Lower lobe of right lung (tissue), 2 donors: ENCODE data around the gene MGAT5B. TPM values are rescaled to one million over a fixed set of nuclear protein-coding genes. Genes with fewer than 3 reads are reported as not detected.

ENCODE experiments used
- ATAC-seq, 2 donors: fragments of 200-7000 bp; cut with Tn5 transposase; one replicate each; pipeline ENCODE4 v1.9.1; 2020 to 2022; ENCODE audit warnings: mild to moderate bottlenecking in 2 of 2, moderate library complexity in 2 of 2
- DNase-seq: peaks from one replicate; pipeline ENCODE4 v3.0.0-alpha.2; 2020
- H3K27ac ChIP-seq: fragments of 200-600 bp; one replicate; pipeline ENCODE4 v1.8.0; 2022
- H3K27me3 ChIP-seq: fragments of 200-600 bp; one replicate; pipeline ENCODE4 v1.8.0; 2022; ENCODE audit warnings: low read depth
- H3K36me3 ChIP-seq: fragments of 200-600 bp; one replicate; pipeline ENCODE4 v1.8.0; 2022; ENCODE audit warnings: mild to moderate bottlenecking
- H3K4me1 ChIP-seq: fragments of 200-600 bp; one replicate; pipeline ENCODE4 v1.8.0; 2022
- H3K4me3 ChIP-seq: fragments of 200-600 bp; one replicate; pipeline ENCODE4 v1.8.0; 2022; ENCODE audit warnings: mild to moderate bottlenecking
- H3K9me3 ChIP-seq: fragments of 200-600 bp; one replicate; pipeline ENCODE4 v1.8.0; 2022
- intact Hi-C: fragments of 100-400 bp; cut with DNase I; formaldehyde crosslinking; loops from one replicate; pipeline ENCODE4 v1.11.0; 2022
- total RNA-seq: library from RNA; stranded (reverse); fragmentation: NEBNext Ultra II Directional; extraction: Animal tissue kit (Norgen Biotek cat#: 25700); gene quantifications from one replicate; pipeline ENCODE4 v1.2.1, GENCODE V29; 2021
- TF ChIP-seq, protein P1 (sequence below): fragments of 200-600 bp; IDR thresholded peaks from one replicate; pipeline ENCODE4 v1.8.0; 2022; ENCODE audit warnings: antibody characterized with exemption, mild to moderate bottlenecking
- donor health status: DM: no; HTN: yes; CAD: no; lungs with severe emphysema.

Gene MGAT5B
- total RNA-seq, 1 donor from 2014 or later: 1.3 TPM

DNA sequence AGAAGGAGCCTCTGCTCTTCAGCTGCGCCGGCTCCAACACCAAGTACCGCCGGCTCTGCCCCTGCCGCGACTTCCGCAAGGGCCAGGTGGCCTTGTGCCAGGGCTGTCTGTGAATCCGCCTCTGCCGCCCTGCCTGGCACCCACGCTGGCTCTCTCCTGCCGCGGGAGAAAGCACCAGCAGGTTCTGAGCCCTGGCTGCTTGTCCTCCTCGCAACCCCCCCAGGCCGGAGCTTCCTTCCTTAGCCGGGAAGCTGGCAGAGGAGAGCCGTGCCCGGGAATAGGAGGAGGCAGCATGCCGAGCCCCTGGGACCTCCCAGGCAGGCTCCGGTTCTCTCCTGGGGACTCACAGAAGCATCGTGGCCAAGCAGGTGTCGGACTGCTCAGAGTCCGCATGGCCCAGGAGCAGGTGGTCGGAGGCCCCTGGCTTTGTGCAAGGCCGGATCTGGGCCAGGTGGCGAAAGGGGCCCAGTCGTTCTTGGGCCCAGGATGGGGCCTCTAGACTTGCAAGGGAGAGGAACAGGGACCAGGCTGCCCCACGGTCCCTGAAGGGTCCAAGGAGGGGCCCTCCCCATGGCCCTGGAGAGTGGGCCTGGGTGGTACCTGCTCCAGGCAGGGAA is 80.6 kb downstream of the MGAT5B start:
- peaks cover 4% of the 10 kb centered on the region for H3K27me3 ChIP-seq
- H3K9me3 ChIP-seq: no peaks in the 10 kb centered on the region
- DNase-seq (no peak), ATAC-seq (no peak)
- intact Hi-C loops: no loop called here
- H3K4me1 ChIP-seq: no peaks in the 10 kb centered on the region
- TF ChIP-seq, protein P1, sequence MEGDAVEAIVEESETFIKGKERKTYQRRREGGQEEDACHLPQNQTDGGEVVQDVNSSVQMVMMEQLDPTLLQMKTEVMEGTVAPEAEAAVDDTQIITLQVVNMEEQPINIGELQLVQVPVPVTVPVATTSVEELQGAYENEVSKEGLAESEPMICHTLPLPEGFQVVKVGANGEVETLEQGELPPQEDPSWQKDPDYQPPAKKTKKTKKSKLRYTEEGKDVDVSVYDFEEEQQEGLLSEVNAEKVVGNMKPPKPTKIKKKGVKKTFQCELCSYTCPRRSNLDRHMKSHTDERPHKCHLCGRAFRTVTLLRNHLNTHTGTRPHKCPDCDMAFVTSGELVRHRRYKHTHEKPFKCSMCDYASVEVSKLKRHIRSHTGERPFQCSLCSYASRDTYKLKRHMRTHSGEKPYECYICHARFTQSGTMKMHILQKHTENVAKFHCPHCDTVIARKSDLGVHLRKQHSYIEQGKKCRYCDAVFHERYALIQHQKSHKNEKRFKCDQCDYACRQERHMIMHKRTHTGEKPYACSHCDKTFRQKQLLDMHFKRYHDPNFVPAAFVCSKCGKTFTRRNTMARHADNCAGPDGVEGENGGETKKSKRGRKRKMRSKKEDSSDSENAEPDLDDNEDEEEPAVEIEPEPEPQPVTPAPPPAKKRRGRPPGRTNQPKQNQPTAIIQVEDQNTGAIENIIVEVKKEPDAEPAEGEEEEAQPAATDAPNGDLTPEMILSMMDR: no peak
- H3K4me3 ChIP-seq: no peak overlapping the region
- H3K27ac ChIP-seq: no peak overlapping the region
- no peaks in the 10 kb centered on the region for H3K36me3 ChIP-seq

DNA sequence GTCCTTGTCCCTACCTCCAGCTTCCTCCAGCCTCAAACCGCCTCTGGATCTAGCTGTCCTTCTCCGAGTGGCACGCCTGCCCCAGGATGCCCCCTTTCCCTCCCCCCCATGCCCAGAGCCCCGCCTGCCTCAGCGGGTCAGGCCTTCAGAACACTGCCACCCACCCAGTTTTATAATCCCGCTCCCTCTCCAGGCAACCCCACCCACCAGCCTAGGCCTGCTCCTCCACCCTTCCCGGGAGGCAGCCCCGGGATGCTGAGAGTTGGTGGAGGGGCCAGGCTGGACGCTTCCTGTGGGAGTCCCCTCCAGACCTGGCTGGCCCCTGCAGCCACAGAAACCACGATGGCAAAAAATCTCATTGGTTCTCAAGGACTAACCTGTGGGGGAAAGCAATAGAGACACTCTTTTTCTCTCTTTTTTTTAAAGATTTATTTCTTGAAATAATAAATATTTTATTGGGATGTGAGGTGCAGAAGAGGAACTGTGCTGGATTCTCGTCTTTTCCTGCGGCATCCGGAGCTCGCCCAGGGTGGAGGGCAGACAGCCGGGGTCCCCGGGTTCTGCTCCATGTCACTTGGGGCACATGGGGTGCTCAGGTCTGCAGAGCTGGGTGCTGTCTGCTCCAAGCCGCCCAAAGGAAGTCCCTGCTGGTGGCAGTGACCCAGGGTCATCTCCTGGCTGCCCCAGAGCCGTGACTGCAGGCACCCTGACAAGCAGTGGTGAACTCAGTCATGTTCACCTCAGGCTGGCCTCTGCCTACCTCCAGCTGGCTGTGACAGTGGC is 81.9 kb downstream of the MGAT5B start:
- Histone ChIP-seq H3K27me3 (peaks cover 4% of the 10 kb centered on the region), H3K4me1 (no peaks in the 10 kb centered on the region), H3K36me3 (no peaks in the 10 kb centered on the region), H3K27ac (no peak overlapping the region), H3K9me3 (no peaks in the 10 kb centered on the region), H3K4me3 (no peak overlapping the region)
- DNase-seq (no peak), ATAC-seq (no peak)
- intact Hi-C loops: no loop called here
- TF ChIP-seq, protein P1: no peak

DNA sequence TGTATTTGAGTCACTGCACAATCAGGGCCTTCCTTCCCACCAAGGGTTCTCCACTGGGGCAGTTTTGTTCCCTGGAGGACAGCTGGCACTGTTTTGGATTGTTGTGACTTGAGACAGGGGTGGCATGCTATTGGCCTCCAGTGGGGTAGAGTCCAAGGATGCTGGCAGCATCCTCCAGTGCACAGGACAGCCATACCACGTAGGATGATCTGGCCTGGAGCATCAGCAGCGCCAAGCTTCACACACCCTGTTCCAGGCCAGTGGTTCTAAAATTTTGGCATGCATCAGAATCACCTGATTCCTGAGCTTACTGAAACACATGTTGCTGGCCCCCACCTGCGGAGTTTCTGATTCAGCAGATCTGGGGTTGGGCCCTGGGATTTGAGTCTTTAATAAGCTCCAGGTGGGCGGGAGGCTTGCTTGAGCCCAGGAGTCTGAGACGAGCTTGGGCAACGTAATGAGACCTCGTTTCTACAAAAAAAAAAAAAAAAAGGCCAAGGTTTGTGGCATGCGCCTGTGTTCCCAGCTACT is 83.2 kb downstream of the MGAT5B start:
- TF ChIP-seq, protein P1: no peak
- DNase-seq (peak; percentile 22), ATAC-seq (no peak)
- intact Hi-C loops: no loop called here
- Histone ChIP-seq H3K4me3 (no peak overlapping the region), H3K27me3 (peaks cover 4% of the 10 kb centered on the region), H3K9me3 (no peaks in the 10 kb centered on the region), H3K4me1 (no peaks in the 10 kb centered on the region), H3K27ac (no peak overlapping the region), H3K36me3 (no peaks in the 10 kb centered on the region)

DNA sequence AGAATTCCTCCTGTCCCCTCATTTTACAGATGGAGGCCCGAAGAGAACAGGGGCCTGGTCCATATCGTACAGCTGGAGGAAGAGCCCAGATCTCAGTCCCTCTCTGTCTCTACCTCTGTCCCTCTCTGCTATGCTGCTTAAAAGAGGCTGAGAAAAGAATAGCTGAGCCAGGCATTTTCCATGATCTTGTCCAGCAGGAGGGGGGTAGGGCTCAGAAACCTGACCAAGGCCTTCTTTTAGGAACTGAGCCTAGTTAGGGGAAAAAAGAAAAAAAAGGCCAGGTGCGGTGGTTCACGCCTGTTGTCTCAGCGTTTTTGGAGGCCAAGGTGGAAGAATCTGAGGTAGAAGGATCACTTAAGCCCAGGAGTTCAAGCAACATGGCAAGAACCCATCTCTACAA is 84.2 kb downstream of the MGAT5B start:
- Histone ChIP-seq H3K36me3 (no peaks in the 10 kb centered on the region), H3K4me1 (no peaks in the 10 kb centered on the region), H3K27me3 (peaks cover 8% of the 10 kb centered on the region), H3K27ac (no peak overlapping the region), H3K9me3 (no peaks in the 10 kb centered on the region), H3K4me3 (no peak overlapping the region)
- ATAC-seq (no peak), DNase-seq (no peak)
- intact Hi-C loops: no loop called here
- TF ChIP-seq, protein P1: no peak

DNA sequence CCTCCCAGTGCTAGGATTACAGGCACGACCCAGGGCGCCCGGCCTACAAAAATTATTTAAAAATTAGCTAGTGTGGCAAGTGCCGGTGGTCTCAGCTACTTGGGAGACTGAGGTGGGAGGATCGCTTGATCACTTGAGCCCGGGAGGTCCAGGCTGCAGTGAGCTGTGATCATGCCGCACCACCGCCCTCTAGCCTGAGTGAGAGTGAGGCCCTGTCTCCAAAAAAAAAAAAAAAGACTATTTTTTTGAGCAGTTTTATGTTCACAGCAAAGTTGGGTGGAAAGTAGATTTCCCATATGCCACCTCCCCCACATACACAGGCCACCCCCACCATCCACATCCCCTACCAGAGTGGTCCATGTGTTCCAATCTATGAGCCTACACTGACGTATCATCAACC is 84.9 kb downstream of the MGAT5B start:
- H3K9me3 ChIP-seq: no peaks in the 10 kb centered on the region
- TF ChIP-seq, protein P1: no peak
- intact Hi-C loops: no loop called here
- H3K4me3 ChIP-seq: no peak overlapping the region
- ATAC-seq (no peak), DNase-seq (no peak)
- no peaks in the 10 kb centered on the region for H3K36me3 ChIP-seq
- no peaks in the 10 kb centered on the region for H3K4me1 ChIP-seq
- H3K27ac ChIP-seq: no peak overlapping the region
- H3K27me3 ChIP-seq: peaks cover 9% of the 10 kb centered on the region
